ENCODE results near the gene CHML.
A peak's percentile ranks its signal among the peaks of the same experiment; 100 is the strongest.

The CHML gene

GRCh38 chr1:241645199-241645598, 5.0 kb upstream of the CHML start:
- DNase-seq (ENCODE audit: low spot score) = no peak

- no peak for DNase-seq (ENCODE audit: low spot score)
These were observed 4.1 kb upstream of the CHML start for GRCh38 chr1:241644259-241644658.

- no peak for DNase-seq (ENCODE audit: low spot score)
These were observed 2.4 kb upstream of the CHML start for GRCh38 chr1:241642593-241642944.

GRCh38 chr1:241641773-241642592, 1.8 kb upstream of the CHML start:
- DNase-seq (ENCODE audit: low spot score) = no peak

- no peak for DNase-seq (ENCODE audit: low spot score)
These were observed 876 bp upstream of the CHML start for GRCh38 chr1:241640867-241641622.

- peak; percentile 51 for DNase-seq (ENCODE audit: low spot score)
These were observed 483 bp downstream of the CHML start for GRCh38 chr1:241639623-241640148.

- no peak for DNase-seq (ENCODE audit: low spot score)
These were observed 1.1 kb downstream of the CHML start for GRCh38 chr1:241638909-241639622.

GRCh38 chr1:241638099-241638682, 2.0 kb downstream of the CHML start:
- no peak for DNase-seq (ENCODE audit: low spot score)

- DNase-seq (ENCODE audit: low spot score) = no peak
These were observed 2.6 kb downstream of the CHML start for GRCh38 chr1:241637604-241638003.

GRCh38 chr1:241637046-241637590, 3.1 kb downstream of the CHML start:
- DNase-seq (ENCODE audit: low spot score) = no peak

- no peak for DNase-seq (ENCODE audit: low spot score)
These were observed 3.9 kb downstream of the CHML start for GRCh38 chr1:241636291-241636690.

- no peak for DNase-seq (ENCODE audit: low spot score)
These were observed 4.5 kb downstream of the CHML start for GRCh38 chr1:241635556-241636152.

GRCh38 chr1:241632987-241633386, 7.2 kb downstream of the CHML start:
- DNase-seq (ENCODE audit: low spot score) = no peak

- DNase-seq (ENCODE audit: low spot score) = no peak
These were observed 8.5 kb downstream of the CHML start for GRCh38 chr1:241631674-241632073.

- no peak for DNase-seq (ENCODE audit: low spot score)
These were observed 9.3 kb downstream of the CHML start for GRCh38 chr1:241630899-241631298.

GRCh38 chr1:241630476-241630875, 9.7 kb downstream of the CHML start:
- no peak for DNase-seq (ENCODE audit: low spot score)

- no peak for DNase-seq (ENCODE audit: low spot score)
These were observed 10.2 kb downstream of the CHML start for GRCh38 chr1:241630005-241630404.

GRCh38 chr1:241627453-241628259, 12.5 kb downstream of the CHML start:
- peak; percentile 26 for DNase-seq (ENCODE audit: low spot score)

GRCh38 chr1:241624935-241625334, 15.2 kb downstream of the CHML start:
- DNase-seq (ENCODE audit: low spot score) = no peak

- no peak for DNase-seq (ENCODE audit: low spot score)
These were observed 17.5 kb downstream of the CHML start for GRCh38 chr1:241622669-241623068.

GRCh38 chr1:241617426-241617825, 22.7 kb downstream of the CHML start:
- no peak for DNase-seq (ENCODE audit: low spot score)

Measured in iPS-NIHi11 (cell line).